B cell (primary cell): ENCODE data around the gene SGIP1. TPM values are rescaled to one million over a fixed set of nuclear protein-coding genes. Genes with fewer than 3 reads are reported as not detected.

Experiments used
- ATAC-seq: fragments of 200-7000 bp; cut with Tn5 transposase; one replicate; pipeline ENCODE4 v1.10.0; 2021; ENCODE audit warnings: low read depth, mild to moderate bottlenecking, moderate number of reproducible peaks, moderate library complexity
- CTCF ChIA-PET: fragments of 350-600 bp; sonication (Branson Sonifier 250); formaldehyde crosslinking; loops from one replicate; lab custom pipeline; 2021; ENCODE audit warnings: antibody characterized with exemption, inconsistent platforms; lab: Charles Lee
- POLR2A ChIA-PET: fragments of 350-600 bp; sonication (Branson Sonifier 250); formaldehyde crosslinking; loops from one replicate; lab custom pipeline; 2021; ENCODE audit warnings: antibody characterized with exemption; lab: Charles Lee
- DNase-seq: peaks from one replicate; pipeline ENCODE4 v3.0.0; 2013
- H2AFZ ChIP-seq: 2 replicates; pipeline ENCODE4 v1.6.1; 2012; ENCODE audit warnings: mild to moderate bottlenecking, low read depth, low read length; ENCODE audit not compliant: insufficient read depth, poor library complexity, severe bottlenecking
- H3K27ac ChIP-seq, 2 donors: 1 replicate in 1 of 2; 2 replicates in 1 of 2; pipeline ENCODE4 v1.5.1; 2012 to 2013; ENCODE audit warnings: low read length in 2 of 2, mild to moderate bottlenecking in 2 of 2, moderate library complexity in 1 of 2
- H3K27me3 ChIP-seq, 4 experiments: fragments of 200-600 bp in 1 of 4; sonication (generic) in 1 of 4; replicated peaks in 1 of 4; 1 replicate in 2 of 4; 2 replicates in 2 of 4; pipeline versions ENCODE4 v1.6.1 to v1.7.0; 2013 to 2016; ENCODE audit warnings: low read length in 3 of 4, mild to moderate bottlenecking in 2 of 4, mixed read lengths in 1 of 4, moderate library complexity in 1 of 4; ENCODE audit not compliant: insufficient read depth in 4 of 4, control insufficient read depth in 3 of 4; ENCODE audit errors: control extremely low read depth in 1 of 4
- H3K36me3 ChIP-seq, 2 experiments: replicated peaks in 1 of 2; 1 replicate in 1 of 2; 2 replicates in 1 of 2; pipeline versions ENCODE4 v1.6.1 to v1.7.1; 2013; ENCODE audit warnings: low read length in 1 of 2; ENCODE audit not compliant: insufficient read depth in 2 of 2, control insufficient read depth in 1 of 2; ENCODE audit errors: control extremely low read depth in 1 of 2, extremely low read depth in 1 of 2
- H3K4me1 ChIP-seq, 2 donors: fragments of 200-600 bp in 1 of 2; sonication (generic) in 1 of 2; 1 replicate in 1 of 2; 2 replicates in 1 of 2; pipeline versions ENCODE4 v1.5.1 to v1.6.1; 2013 to 2017; ENCODE audit warnings: low read length in 2 of 2; ENCODE audit not compliant: control insufficient read depth in 2 of 2, insufficient read depth in 2 of 2
- H3K4me2 ChIP-seq: replicated peaks from 2 replicates; pipeline ENCODE3; 2012; ENCODE audit warnings: mild to moderate bottlenecking, low read depth, low read length; ENCODE audit not compliant: poor library complexity, severe bottlenecking
- H3K4me3 ChIP-seq, 5 experiments: fragments of 200-600 bp in 1 of 5; sonication (generic) in 1 of 5; 1 replicate in 3 of 5; 2 replicates in 2 of 5; pipeline versions ENCODE4 v1.5.1 to v1.7.0; 2011 to 2016; ENCODE audit warnings: low read length in 4 of 5, mild to moderate bottlenecking in 4 of 5, low read depth in 2 of 5, control low read depth in 1 of 5, moderate library complexity in 1 of 5; ENCODE audit not compliant: insufficient read depth in 1 of 5; ENCODE audit errors: control extremely low read depth in 1 of 5, extremely low read depth in 1 of 5
- H3K79me2 ChIP-seq: fragments of 200-600 bp; sonication (generic); one replicate; pipeline ENCODE4 v1.6.0; 2016; ENCODE audit warnings: low read length; ENCODE audit not compliant: control insufficient read depth, insufficient read depth
- H3K9ac ChIP-seq: fragments of 200-600 bp; sonication (generic); 2 replicates; pipeline ENCODE4 v1.6.1; 2017; ENCODE audit warnings: mild to moderate bottlenecking, low read length, moderate library complexity
- H3K9me3 ChIP-seq, 3 donors: one replicate each; pipeline versions ENCODE4 v1.6.1 to v1.7.1; 2013; ENCODE audit warnings: low read length in 2 of 3; ENCODE audit not compliant: control insufficient read depth in 2 of 3, insufficient read depth in 1 of 3; ENCODE audit errors: control extremely low read depth in 1 of 3
- H4K20me1 ChIP-seq: 2 replicates; pipeline ENCODE4 v1.6.0; 2012; ENCODE audit warnings: mild to moderate bottlenecking, low read length; ENCODE audit not compliant: insufficient read depth, control insufficient read depth, poor library complexity, severe bottlenecking
- H3K27ac Mint-ChIP-seq: one replicate; pipeline ENCODE4 v1.8.0; 2021; ENCODE audit warnings: mixed read lengths
- H3K27me3 Mint-ChIP-seq: one replicate; pipeline ENCODE4 v1.8.0; 2021; ENCODE audit warnings: mixed read lengths
- H3K4me1 Mint-ChIP-seq: one replicate; pipeline ENCODE4 v1.8.0; 2021; ENCODE audit warnings: mixed read lengths
- H3K4me3 Mint-ChIP-seq: one replicate; pipeline ENCODE4 v1.8.0; 2021; ENCODE audit warnings: mixed read lengths
- H3K9me3 Mint-ChIP-seq: one replicate; pipeline ENCODE4 v1.8.0; 2022; ENCODE audit warnings: mixed read lengths; ENCODE audit not compliant: insufficient read depth
- CTCF ChIP-seq: fragments of 200-600 bp; IDR thresholded peaks from one replicate; pipeline ENCODE4 v1.8.0; 2022; ENCODE audit warnings: antibody characterized with exemption, mild to moderate bottlenecking
- EZH2 ChIP-seq: IDR thresholded peaks from 2 replicates; pipeline ENCODE4 v1.6.1; 2012; ENCODE audit warnings: borderline replicate concordance, low read depth, mild to moderate bottlenecking, moderate library complexity, low read length; ENCODE audit not compliant: insufficient read depth, poor library complexity, severe bottlenecking
- WGBS: methylation state at CpG from one replicate; pipeline ENCODE4 v1.1.5; 2013; ENCODE audit warnings: missing lambda C conversion rate; ENCODE audit not compliant: insufficient coverage; 5-methylcytosine and 5-hydroxymethylcytosine counted together
- intact Hi-C: fragments of 100-400 bp; cut with micrococcal nuclease; formaldehyde crosslinking; loops from one replicate; pipeline ENCODE4 v1.10.0; 2022
- polyA plus RNA-seq: library from polyadenylated mRNA; depleted of rRNA; stranded (reverse); fragments of >200 nt; gene quantifications from 2 replicates; pipeline ENCODE4 v1.2.3, GENCODE V29; 2012
- total RNA-seq, 2 donors: library from RNA; stranded (reverse); fragments of 120-200 nt in 1 of 2; gene quantifications; 1 replicate in 1 of 2; 2 replicates in 1 of 2; pipeline versions ENCODE4 v1.2.3 to v1.2.4, GENCODE V29; 2013 to 2022

The SGIP1 gene
- total and polyA plus RNA-seq, 2 donors (not counting 1 experiment from before 2014, with no cell fraction given) = not detected

- H3K9me3 ChIP-seq = no peaks in the 10 kb centered on the region
- no peaks in the 10 kb centered on the region for H3K4me1 ChIP-seq
- H3K9ac ChIP-seq = no peak overlapping the region
- ATAC-seq = no peak
- no peak overlapping the region for H2AFZ ChIP-seq
- Mint-ChIP-seq H3K27ac (no peak overlapping the region), H3K4me1 (no peaks in the 10 kb centered on the region), H3K27me3 (peaks cover 5% of the 10 kb centered on the region), H3K9me3 (no peaks in the 10 kb centered on the region), H3K4me3 (no peak overlapping the region)
- H3K79me2 ChIP-seq = no peaks in the 10 kb centered on the region
- no peak for DNase-seq
- TF ChIP-seq CTCF (no peak), EZH2 (no peak)
- H3K27ac ChIP-seq = no peak overlapping the region
- H3K27me3 ChIP-seq = no peaks in the 10 kb centered on the region
- H4K20me1 ChIP-seq = no peaks in the 10 kb centered on the region
- no peak overlapping the region for H3K4me3 ChIP-seq
- no peak overlapping the region for H3K4me2 ChIP-seq
- no CpG with 5 or more reads among the region's 5 CpGs for WGBS
- ChIA-PET POLR2A (no interaction called here), CTCF (no interaction called here)
- no peaks in the 10 kb centered on the region for H3K36me3 ChIP-seq
- intact Hi-C loops = no loop called here
Measured at GRCh38 chr1:66679140-66679539, 145.2 kb downstream of the SGIP1 start.

GRCh38 chr1:66681686-66682085 is 147.7 kb downstream of the SGIP1 start:
- Histone ChIP-seq H3K4me2 (no peak overlapping the region), H3K9me3 (no peaks in the 10 kb centered on the region), H3K36me3 (no peaks in the 10 kb centered on the region), H3K9ac (no peak overlapping the region), H3K4me3 (no peak overlapping the region), H3K4me1 (no peaks in the 10 kb centered on the region), H2AFZ (no peak overlapping the region), H3K27ac (no peak overlapping the region), H3K27me3 (no peaks in the 10 kb centered on the region), H3K79me2 (no peaks in the 10 kb centered on the region), H4K20me1 (no peaks in the 10 kb centered on the region)
- POLR2A ChIA-PET = no interaction called here
- H3K4me3 Mint-ChIP-seq = no peak overlapping the region
- H3K4me1 Mint-ChIP-seq = no peaks in the 10 kb centered on the region
- intact Hi-C loops = no loop called here
- no peaks in the 10 kb centered on the region for H3K9me3 Mint-ChIP-seq
- peaks cover 5% of the 10 kb centered on the region for H3K27me3 Mint-ChIP-seq
- no peak for TF ChIP-seq EZH2
- DNase-seq (no peak), ATAC-seq (no peak)
- no peak overlapping the region for H3K27ac Mint-ChIP-seq
- CTCF ChIA-PET = no interaction called here
- WGBS = 100% methylated on average over 2 of the region's 2 CpGs
